Dedifferentiated amniotic fluid mesenchymal stem cell (primary cell): ENCODE measurements around the gene ARVCF.

Experiments used
- DNase-seq: peaks from one replicate; pipeline ENCODE4 v3.0.0-alpha.2; 2016; ENCODE audit errors: extremely low spot score

Gene ARVCF

DNA sequence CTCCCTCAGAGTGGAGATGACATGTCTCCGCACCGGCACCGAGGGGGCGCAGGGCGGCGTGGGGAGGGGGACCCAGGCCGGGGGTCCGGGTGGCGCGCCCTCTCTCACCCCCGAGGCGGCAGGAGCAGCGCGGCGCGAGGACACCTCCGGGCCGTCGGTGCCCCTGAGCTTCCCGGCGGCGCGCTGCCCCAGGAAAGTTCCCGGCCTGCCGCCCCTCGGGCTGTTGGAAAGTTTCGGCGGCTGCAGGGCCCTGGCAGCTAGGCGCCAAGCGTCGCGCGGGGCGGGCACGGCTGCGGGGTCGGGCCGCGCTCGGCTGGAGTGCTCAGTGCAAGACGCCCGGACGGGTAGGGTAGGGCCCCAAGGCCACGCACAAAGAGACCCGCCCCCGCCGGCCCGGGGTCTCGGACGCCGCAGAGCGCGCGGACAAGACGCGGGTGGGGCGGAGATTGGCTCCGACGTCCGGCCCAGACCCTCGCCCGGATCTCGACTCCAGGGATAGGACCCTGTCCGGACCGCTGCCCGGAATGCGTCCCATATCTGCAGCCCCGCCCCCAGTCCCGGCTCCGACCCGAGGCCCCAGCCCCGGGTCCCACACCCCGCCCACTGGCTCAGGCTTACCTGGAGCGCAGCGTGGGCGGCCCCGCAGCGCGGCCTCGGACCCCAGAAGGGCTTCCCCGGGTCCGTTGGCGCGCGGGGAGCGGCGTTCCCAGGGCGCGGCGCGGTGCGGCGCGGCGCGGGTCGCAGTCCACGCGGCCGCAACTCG, 471 bp downstream of the ARVCF start:
- DNase-seq = no peak

DNA sequence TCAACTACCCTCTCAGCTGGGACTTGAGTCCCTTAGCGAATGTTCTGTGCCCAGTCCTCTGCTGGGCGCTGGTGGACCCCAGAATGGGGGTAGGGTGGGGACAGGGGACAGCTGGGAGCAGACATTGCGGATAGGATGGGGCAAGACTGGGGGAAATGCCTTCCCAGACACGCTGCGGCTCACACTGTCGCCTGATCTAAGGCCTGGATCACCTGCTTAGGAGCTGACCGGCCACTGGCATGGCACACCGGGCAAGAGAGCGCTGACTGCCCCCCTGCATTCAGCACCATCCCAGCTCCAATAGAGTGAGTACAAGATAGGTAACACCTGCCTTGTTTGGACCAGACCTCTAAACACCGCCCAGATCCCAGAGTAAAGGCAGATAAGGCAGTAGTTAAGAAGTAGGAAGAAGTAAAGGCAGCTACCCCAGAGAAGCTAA, 1.4 kb downstream of the ARVCF start:
- DNase-seq = no peak

DNA sequence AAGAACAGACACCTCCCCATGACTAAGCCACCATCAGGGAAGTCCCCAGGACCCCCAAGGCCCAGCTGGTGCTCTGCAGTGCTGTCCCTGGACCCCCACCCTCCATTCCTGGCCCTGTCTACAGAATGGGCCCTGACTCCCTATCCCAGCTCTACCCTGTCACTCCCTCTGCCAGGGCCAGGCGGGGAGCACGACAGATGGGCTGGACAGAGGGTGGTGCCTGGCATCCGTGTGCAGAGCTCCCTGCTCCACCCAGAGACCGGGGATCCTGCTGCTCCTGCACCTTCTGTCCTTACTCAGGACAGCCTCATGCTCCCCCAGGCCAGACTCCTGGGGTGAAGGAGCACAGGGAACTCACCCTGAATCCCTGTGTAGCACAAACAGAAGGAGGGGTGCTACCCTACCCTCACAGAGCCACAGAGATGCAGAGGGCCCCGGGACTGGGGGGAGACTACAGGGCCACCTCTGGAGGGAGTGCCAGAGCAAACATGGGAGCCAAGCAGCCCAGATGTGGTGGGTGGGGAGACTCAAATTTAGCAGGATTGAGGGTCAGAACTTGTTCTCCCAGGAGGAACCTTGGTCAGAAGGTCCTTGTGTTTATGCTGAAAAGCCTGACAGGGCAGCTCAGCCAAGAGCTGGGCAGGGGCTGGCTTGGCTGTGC, 2.0 kb downstream of the ARVCF start:
- no peak for DNase-seq

DNA sequence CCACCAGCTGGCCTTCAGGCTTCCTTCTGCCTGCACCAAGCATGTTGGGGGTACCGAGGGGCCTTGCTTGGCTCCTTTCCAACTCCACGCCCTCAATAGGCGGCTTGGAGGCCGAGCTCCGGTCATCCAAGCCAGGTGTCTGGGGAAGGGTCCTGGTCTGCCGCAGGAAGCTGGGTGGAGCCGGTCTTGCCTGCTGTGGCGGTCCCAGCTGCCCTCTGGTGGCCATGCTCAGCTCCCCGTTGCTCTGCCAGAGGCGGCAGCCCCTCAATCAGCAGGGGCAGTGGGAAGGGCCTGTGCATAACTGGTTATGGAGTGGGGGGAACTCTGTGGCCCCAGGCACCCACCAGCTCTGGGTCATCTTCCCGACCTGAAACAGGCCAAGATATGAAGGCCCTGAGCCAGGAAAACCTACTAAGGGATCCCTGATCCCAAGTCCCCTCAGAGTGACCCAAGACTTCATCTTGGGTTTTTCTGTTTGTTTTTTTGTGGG, 3.2 kb downstream of the ARVCF start:
- DNase-seq = peak; percentile 37

DNA sequence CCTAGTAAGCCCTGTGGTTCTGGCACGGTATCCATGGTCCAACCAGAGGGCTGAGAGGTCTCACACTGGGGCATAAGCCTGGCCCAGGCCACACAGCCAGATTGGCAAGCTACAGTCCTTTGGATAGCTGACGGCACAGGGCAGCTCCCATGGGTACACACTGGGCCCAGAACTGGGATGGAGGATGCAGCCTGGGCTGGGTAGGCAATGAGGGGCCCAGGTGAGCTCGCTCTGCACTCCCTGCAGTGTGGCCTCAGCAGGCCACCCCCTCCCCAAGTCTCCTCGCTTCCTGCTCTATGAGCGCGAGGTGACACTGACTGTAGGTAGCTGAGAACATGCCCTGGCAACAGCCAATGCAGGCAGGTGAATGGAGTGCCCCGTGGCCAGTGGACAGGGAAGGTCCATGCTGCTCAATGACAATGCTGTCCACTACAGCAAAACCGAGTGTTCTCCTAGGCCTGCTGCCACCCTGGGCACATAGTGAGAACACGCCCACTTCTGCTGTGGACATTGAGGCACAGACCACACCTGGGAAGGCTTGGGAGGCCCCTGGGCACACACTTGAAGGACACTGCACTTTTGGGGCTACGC, 3.8 kb downstream of the ARVCF start:
- DNase-seq = no peak

DNA sequence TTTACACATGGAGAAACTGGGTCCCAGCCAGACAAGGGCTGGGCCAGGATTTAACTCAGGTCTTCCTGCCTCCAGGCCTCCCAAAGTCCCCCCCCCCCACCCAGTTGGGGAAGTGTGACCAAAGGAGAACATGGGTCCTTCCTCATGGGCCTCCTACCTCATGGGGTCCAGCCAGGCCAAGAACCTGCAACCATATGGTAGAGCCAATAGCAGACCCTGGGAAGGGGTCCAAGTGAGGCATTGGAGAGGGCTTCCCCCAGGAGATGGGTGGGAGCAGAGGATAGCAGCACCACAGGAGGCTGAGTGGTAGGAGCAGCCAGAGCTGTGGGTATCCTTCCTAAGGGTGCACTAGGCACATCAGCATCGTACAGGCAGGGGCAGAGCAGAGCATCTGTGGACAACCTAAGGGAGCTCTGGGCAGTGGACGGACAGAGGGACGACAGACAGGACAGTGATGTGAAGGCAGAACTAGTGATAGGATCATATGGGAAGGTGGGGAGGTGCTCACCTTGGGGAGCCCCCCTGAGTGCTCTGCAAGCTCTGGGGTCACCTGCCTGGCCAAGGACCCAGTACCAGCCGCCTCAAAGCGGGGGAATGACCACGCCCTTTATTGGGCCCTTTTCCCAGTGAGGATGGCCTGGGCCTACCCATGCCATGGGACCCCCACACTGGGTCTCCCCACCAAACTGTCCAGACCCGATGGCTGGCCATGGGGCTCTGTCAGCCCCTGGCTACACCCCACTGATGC, 4.5 kb downstream of the ARVCF start:
- DNase-seq = no peak

DNA sequence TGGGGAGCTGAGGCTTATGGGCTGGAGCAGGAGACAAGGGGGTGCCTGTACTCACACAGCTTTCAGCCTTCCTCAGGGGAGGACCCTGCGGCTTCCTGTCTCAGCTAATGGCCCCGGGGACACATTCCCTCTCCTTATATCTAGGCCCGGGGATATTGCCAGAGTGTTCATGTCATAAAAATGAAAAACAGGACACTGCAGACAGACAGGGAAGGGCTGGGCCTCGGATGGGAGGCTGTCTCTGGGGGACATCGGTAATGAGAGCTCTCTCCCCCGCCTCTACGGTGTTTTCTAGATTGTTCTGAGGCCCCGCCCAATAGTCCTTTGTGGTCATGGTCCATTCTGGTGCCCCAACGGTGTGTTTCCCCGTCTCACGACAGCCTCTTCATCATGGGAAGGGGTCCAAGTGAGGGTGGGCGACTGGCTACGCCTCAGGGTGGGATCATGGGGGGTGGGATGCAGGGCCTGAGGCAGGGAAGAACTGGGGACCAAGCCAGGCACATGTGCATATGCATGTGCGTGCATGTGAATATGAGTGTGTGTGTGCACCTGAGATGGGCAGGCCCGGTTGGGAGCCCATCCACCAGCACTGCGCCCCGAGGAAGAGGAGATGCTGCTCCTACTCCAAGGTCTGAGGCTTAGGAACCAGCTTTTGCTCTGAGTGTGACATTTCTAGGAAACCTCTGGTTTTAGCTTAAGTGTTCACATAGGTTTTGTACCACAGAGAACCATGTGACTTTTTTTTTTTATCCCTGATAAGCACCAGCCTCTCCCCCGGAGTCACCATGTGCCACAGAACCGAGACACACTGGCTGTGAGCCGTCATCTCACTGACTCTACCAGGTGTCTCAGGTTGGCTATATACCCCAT, 5.3 kb downstream of the ARVCF start:
- DNase-seq = no peak

DNA sequence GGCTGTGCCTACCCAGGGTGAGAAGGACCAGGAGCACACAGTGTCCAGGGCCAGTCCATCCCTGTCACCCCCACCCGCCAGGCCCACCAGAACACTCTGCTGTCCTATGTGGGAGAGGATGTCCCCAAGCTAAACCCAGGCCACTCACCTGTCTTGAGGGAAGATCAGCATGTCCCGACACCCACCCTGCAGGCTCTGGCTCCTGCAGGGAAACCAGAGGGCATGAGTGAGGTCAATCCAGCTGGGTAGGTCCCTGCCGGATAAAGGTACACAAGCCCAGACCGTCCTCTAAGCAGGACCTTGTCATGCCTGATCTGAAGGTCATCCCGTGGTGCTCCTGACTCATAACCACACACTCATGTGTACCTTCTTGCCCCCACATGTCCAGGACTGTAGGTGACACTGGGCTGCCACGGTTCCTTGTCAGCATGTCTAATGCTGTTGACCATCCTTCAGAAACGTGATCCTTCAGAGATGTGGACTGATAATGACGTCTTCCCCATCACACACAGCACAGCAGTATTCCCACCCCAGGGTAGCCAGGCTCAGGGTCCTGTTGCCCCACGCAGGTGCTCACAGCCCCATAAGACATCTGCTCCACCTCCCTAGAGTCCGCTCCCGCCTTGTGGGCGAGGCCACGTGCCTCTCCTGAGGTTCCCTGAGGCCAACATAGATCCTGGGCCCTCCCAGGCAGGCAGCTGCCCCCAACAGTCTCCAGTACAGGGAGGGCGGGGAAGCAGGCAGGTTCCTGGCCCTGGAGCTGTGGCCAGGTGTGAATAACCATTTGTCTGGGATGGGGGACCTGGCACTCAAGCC, 6.1 kb downstream of the ARVCF start:
- no peak for DNase-seq

DNA sequence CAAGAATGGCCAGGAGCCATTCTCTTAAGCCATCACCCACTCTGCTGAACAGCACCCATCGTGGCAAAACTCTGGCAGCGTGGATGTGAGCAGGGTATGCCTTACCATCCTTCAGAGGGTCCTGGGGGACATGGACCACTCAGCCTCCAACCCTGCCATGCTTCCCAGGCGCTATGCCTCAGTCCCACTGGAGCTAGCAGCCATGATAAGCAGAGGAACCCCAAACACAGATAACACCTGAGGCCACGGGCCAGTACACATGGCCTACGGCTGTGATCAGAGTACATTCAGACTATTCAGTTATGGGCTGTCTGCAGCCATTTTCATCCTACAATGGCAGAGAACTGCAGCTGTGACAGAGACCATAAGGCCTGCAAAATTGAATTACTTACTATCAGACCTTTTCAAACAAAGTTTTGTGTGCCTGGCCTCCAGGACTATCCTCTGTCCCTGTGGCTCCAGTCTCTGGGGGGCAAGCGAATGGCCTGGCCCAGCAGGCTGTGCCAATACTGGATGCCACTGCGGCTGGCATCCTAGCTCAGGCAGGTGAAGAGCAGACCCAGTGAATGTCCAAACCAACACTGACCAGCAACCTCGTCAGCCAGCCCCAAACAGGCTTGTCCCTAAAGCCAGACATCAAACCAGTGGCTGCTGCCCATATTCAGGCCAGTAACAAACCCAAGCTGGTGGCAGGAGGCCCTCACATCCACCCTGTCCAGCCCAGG, 6.9 kb downstream of the ARVCF start:
- DNase-seq = no peak

DNA sequence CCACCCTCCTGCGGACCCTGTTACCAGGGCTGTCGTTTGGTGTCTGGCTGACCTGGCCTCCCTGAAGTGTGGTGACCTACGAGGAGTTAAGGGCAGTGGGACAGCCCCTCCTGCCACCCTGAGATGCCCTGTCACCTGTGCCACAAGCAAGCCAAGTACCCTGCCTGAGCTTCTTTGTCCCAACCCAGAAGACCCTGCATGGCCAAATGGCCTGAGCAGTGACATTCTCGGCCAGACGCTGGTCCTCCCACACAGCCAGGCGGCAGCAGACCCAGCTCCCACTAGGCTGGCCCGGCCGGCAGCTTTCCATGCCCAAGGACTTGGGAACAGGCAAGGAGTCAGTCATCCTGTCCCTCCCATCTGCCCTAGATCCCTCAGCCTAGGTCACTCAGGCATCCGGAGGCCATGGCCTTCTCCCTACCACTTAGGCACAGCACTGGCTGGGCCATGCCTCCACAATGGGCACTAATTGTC, 7.6 kb downstream of the ARVCF start:
- no peak for DNase-seq

DNA sequence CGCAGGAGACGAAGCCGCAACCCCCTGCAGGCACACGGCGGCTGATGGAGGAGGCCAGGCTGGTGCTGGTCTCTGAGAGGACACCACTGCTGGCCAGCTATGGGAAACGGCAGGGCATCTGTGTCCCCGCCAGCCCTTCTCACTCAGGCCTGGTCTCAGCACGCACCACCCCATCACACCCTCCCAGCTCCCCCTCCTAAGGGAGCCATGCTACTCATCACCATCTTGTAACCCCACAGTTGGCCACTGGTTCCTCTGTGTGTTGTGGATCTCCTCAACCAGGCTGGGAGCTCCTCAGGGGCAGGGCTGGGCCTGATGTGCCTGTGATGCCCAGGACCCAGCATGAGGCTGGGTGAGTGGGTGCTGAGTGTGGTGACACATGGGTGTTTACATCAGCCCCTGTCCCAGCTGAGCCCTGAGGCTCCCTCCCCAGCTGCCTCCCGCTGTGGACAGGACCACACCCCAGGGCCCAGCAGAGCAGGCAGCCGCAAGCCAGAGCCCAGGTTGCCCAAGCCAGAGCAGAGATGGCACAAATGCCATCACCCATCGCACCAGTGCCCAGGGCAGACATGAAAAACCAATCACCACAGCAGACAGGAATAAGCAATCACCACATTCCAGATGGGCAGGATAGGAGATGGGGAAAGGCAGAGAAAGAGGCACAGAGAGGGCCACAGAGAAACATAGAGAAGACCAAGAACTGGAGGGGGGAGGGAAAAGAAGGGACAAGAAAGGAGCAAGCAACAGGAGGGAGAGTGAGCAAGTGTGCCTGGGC, 8.2 kb downstream of the ARVCF start:
- no peak for DNase-seq

DNA sequence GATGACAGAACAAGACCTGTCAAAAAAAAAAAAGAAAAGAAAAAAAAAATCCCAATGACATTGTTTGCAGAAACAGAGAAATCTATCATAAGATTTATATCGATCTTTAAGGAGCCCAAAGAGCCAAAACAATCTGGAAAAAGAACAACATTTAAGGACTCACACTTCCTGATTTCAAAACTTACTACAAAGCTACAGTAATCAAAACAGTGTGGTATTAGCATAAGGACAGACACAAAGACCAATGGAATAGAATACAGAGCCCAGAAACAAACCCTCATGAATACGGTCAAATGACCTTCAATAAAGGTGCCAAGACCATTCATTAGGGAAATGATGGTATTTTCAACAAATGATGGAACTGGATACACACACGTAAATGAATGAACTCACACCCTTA, 12.2 kb downstream of the ARVCF start:
- no peak for DNase-seq

DNA sequence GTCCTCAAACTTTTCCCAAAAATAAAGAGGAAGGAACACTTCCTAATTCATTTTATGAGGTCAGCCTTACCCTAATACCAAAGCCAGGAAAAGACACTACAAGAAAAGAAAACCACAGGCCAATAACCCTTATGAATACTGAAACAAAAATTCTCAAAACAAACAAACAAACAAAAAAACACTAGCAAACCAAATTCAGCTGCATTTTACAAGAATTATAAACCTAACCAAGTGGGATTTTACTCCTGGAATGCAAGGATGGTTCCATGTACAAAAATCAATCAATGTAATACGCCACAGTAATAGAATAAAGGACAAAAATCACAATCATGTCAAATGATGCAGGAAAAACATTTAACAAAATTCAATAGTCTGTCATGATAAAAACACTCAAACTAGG, 13.3 kb downstream of the ARVCF start:
- no peak for DNase-seq

DNA sequence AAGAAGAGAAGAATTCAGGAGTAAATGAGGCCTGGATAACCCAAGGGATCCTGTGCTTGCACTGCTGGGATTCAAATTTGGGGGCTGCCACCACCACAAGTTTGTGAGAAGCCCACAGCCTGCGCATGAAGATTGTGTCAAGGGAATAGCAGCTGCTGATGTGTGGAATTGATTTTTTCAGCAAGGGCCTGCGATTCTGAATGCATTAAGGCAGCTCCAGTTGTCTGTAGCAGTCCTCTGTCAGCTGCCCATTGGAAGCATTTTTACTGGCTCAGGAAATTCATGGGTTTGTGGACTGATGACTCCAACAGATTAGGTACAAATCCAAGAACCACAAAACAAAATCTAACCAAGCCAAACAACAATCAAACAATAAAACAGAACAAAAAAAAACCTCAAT, 14.0 kb downstream of the ARVCF start:
- no peak for DNase-seq

DNA sequence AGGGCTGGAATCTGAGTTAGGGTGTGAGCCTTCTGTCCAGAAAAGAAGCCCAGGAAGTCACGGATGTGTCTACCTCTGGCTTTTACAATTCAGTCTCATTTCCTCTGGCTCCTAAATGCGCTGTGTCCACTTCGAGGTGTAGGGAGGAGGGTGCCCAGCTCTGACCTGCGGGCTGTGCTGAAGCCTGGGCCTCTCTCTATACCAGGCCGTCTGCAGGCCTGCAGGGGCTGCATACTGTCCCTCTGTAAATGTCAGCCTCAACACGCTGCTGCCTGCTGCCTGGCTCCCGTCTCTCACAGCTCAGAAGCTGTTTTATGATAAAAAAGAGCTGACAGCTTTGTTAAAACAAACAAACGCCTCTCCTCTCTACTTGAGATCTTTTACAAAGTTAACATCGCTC, 14.5 kb downstream of the ARVCF start:
- DNase-seq = no peak

DNA sequence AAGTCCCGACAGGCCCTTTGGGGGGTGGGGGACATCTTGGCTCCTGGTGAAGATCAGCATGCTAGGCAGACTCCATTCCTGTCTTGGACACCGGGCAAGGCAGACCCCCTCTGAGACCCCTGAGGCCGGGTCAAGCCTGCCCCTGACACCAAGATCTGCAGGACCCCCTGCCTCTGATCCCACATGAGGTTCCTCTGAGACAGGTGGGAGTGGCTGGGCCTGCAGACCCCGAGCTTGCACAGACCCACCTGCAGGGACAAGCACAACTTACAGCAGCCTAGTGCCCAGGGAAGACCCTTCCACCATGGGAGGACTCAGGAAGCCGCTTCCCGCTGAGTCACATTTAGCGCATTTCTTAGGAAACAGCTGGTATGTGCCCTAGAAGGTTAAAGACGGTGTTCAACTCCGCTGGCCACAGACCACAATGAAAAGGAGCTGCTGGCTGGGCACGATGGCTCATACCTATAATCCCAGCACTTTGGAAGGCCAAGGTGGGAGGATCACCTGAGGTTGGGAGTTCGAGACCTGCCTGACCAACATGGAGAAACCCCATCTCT, 15.5 kb downstream of the ARVCF start:
- DNase-seq = no peak

DNA sequence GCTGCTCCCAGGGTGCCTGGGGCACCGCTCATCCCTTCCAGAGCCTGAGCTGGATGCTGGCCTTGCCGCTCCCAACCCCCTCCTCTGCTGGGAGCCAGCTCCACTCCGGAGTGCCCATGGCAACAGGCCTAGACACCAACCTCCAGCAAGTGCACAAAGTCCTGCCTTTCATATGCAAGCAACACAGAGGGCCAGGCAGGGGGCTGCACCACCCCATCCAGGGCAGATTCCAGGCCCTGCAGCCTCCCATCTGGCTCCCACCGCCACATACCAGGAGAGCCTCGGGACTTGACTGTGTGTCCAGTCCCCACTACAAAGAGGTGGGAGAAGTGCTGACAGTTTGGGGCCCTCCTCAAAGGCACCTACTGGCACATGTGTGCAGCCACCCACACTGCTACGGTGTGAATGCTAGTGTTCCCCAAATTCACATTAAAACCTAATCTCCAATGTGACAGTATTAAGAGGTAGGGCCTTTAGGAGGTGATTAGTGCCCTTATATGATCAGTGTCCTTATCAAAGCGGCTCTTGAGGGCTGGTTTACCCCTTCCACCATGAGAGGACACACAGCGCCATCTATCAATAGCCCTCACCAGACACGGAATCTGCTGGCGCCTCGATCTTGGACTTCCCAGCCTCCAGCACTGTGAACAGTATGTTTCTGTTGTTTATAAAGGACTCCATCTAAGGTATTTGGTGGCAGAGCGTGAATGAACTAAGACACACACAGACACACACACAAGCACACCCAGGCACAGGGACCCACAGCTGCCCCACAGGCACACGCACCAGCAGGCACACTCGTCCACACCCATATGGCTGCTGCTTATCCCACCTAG, 16.2 kb downstream of the ARVCF start:
- DNase-seq = no peak
